ENCODE results near the gene DNAJB4.
A peak's percentile ranks its signal among the peaks of the same experiment; 100 is the strongest.

The DNAJB4 gene

GRCh38 chr1:78004719-78005447, at the start of gene DNAJB4:
Gene DNAJB4 (plus strand): TSS chr1:78004939. CDS start chr1:78005111, 172 bp downstream.
- H3K4me2 ChIP-seq (ENCODE audit: low read length) = peak within 1 kb of the TSS; percentile 70
- H4K20me1 ChIP-seq (ENCODE audit: insufficient read depth, low read length) = no peaks in the 10 kb centered on the region
- peak within 1 kb of the TSS; percentile 75 for H3K27ac ChIP-seq (ENCODE audit: low read length)
- no peaks in the 10 kb centered on the region for H3K27me3 ChIP-seq (ENCODE audit: low read depth, low read length)
- no peaks in the 10 kb centered on the region for H3K9me3 ChIP-seq (ENCODE audit: insufficient read depth, low read length)
- 0 out of 2 replicates have a peak within 1 kb of the TSS, but pooled peaks have one; percentile 18 for H2AFZ ChIP-seq (ENCODE audit: low read depth, low read length)
- H3K36me3 ChIP-seq (replicated peaks; ENCODE audit: low read depth, low read length) = no peaks in the 10 kb centered on the region
- H3K4me3 ChIP-seq (ENCODE audit: low read length) = peak within 1 kb of the TSS; percentile 73
- H3K4me1 ChIP-seq (ENCODE audit: low read length) = peaks cover 18% of the 10 kb centered on the region
- TF ChIP-seq EZH2phosphoT487 (IDR thresholded peaks at IDR 0.05; ENCODE audit: low read depth) (no peak), CTCF (IDR thresholded peaks at IDR 0.05; ENCODE audit: low read depth, low read length) (no peak)
- H3K79me2 ChIP-seq (ENCODE audit: low read length) = no peaks in the 10 kb centered on the region
- H3K9ac ChIP-seq (ENCODE audit: low read length) = peak within 1 kb of the TSS; percentile 59

- H3K4me1 ChIP-seq (ENCODE audit: low read length) = peaks cover 5% of the 10 kb centered on the region
- TF ChIP-seq CTCF (IDR thresholded peaks at IDR 0.05; ENCODE audit: low read depth, low read length) (no peak), EZH2phosphoT487 (IDR thresholded peaks at IDR 0.05; ENCODE audit: low read depth) (no peak)
- H3K4me2 ChIP-seq (ENCODE audit: low read length) = no peak overlapping the region
- peaks cover 24% of the 10 kb centered on the region for H3K79me2 ChIP-seq (ENCODE audit: low read length)
- no peak overlapping the region for H2AFZ ChIP-seq (ENCODE audit: low read depth, low read length)
- peaks cover 22% of the 10 kb centered on the region for H4K20me1 ChIP-seq (ENCODE audit: insufficient read depth, low read length)
- H3K4me3 ChIP-seq (ENCODE audit: low read length) = no peak overlapping the region
- H3K9ac ChIP-seq (ENCODE audit: low read length) = no peak overlapping the region
- H3K36me3 ChIP-seq (replicated peaks; ENCODE audit: low read depth, low read length) = peaks cover 58% of the 10 kb centered on the region
- no peaks in the 10 kb centered on the region for H3K27me3 ChIP-seq (ENCODE audit: low read depth, low read length)
- no peaks in the 10 kb centered on the region for H3K9me3 ChIP-seq (ENCODE audit: insufficient read depth, low read length)
- no peak overlapping the region for H3K27ac ChIP-seq (ENCODE audit: low read length)
These were observed 49.0 kb upstream of the DNAJB4 start for GRCh38 chr1:77955709-77956108.

- Histone ChIP-seq H3K27me3 (ENCODE audit: low read depth, low read length) (no peaks in the 10 kb centered on the region), H3K4me1 (ENCODE audit: low read length) (no peaks in the 10 kb centered on the region), H3K79me2 (ENCODE audit: low read length) (peaks cover 23% of the 10 kb centered on the region), H2AFZ (ENCODE audit: low read depth, low read length) (no peak overlapping the region), H4K20me1 (ENCODE audit: insufficient read depth, low read length) (peaks cover 20% of the 10 kb centered on the region), H3K36me3 (replicated peaks; ENCODE audit: low read depth, low read length) (peaks cover 58% of the 10 kb centered on the region), H3K9me3 (ENCODE audit: insufficient read depth, low read length) (no peaks in the 10 kb centered on the region), H3K27ac (ENCODE audit: low read length) (no peak overlapping the region), H3K4me2 (ENCODE audit: low read length) (no peak overlapping the region), H3K9ac (ENCODE audit: low read length) (no peak overlapping the region), H3K4me3 (ENCODE audit: low read length) (no peak overlapping the region)
- TF ChIP-seq CTCF (IDR thresholded peaks at IDR 0.05; ENCODE audit: low read depth, low read length) = no peak
- TF ChIP-seq EZH2phosphoT487 (IDR thresholded peaks at IDR 0.05; ENCODE audit: low read depth) = no peak
These were observed 48.3 kb upstream of the DNAJB4 start for GRCh38 chr1:77956464-77956863.

GRCh38 chr1:77958391-77958790, 46.3 kb upstream of the DNAJB4 start:
- no peak for TF ChIP-seq CTCF (IDR thresholded peaks at IDR 0.05; ENCODE audit: low read depth, low read length)
- no peak for TF ChIP-seq EZH2phosphoT487 (IDR thresholded peaks at IDR 0.05; ENCODE audit: low read depth)
- H3K27me3 ChIP-seq (ENCODE audit: low read depth, low read length) = no peaks in the 10 kb centered on the region
- no peak overlapping the region for H3K4me2 ChIP-seq (ENCODE audit: low read length)
- H3K4me3 ChIP-seq (ENCODE audit: low read length) = no peak overlapping the region
- peaks cover 70% of the 10 kb centered on the region for H3K36me3 ChIP-seq (replicated peaks; ENCODE audit: low read depth, low read length)
- no peak overlapping the region for H3K27ac ChIP-seq (ENCODE audit: low read length)
- no peaks in the 10 kb centered on the region for H3K9me3 ChIP-seq (ENCODE audit: insufficient read depth, low read length)
- H3K9ac ChIP-seq (ENCODE audit: low read length) = no peak overlapping the region
- H4K20me1 ChIP-seq (ENCODE audit: insufficient read depth, low read length) = peaks cover 25% of the 10 kb centered on the region
- H3K4me1 ChIP-seq (ENCODE audit: low read length) = no peaks in the 10 kb centered on the region
- H3K79me2 ChIP-seq (ENCODE audit: low read length) = peaks cover 36% of the 10 kb centered on the region
- no peak overlapping the region for H2AFZ ChIP-seq (ENCODE audit: low read depth, low read length)
